NCI-H2029 (cell line): ENCODE data around the gene CXXC5.
A peak's percentile ranks its signal among the peaks of the same experiment; 100 is the strongest.
"Not testable (repeated sequence)": the region's sequence is repeated elsewhere in the genome, so short reads cannot be mapped to it uniquely, and the experiment has no call there.

ENCODE experiments used
- DNase-seq: peaks from one replicate; lab custom pipeline; 2025; lab: John Stamatoyannopoulos, UW

CXXC5 gene

GRCh38 chr5:139710319-139711066 is 62.3 kb downstream of the CXXC5 start:
- DNase-seq: peak; percentile 62

- DNase-seq: no peak
These were observed 63.1 kb downstream of the CXXC5 start for GRCh38 chr5:139711067-139711905.

- no peak for DNase-seq
These were observed 63.7 kb downstream of the CXXC5 start for GRCh38 chr5:139711906-139712224.

GRCh38 chr5:139712412-139712811 is 64.3 kb downstream of the CXXC5 start:
- DNase-seq: no peak

GRCh38 chr5:139713898-139714297 is 65.7 kb downstream of the CXXC5 start:
- DNase-seq: not testable (repeated sequence)

GRCh38 chr5:139717221-139717620 is 69.1 kb downstream of the CXXC5 start:
- no peak for DNase-seq

GRCh38 chr5:139718403-139718802 is 70.3 kb downstream of the CXXC5 start:
- not testable (repeated sequence) for DNase-seq

GRCh38 chr5:139719970-139720369 is 71.8 kb downstream of the CXXC5 start:
- not testable (repeated sequence) for DNase-seq

- no peak for DNase-seq
These were observed 75.9 kb downstream of the CXXC5 start for GRCh38 chr5:139723986-139724587.

GRCh38 chr5:139725073-139725830 is 77.1 kb downstream of the CXXC5 start:
- DNase-seq: no peak

- DNase-seq: no peak
These were observed 78.1 kb downstream of the CXXC5 start for GRCh38 chr5:139726248-139726647.

GRCh38 chr5:139727615-139728014 is 79.5 kb downstream of the CXXC5 start:
- DNase-seq: not testable (repeated sequence)

GRCh38 chr5:139731281-139731680 is 83.1 kb downstream of the CXXC5 start:
- no peak for DNase-seq

GRCh38 chr5:139732019-139732418 is 83.9 kb downstream of the CXXC5 start:
- no peak for DNase-seq

- DNase-seq: no peak
These were observed 85.0 kb downstream of the CXXC5 start for GRCh38 chr5:139733010-139733688.
